ENCODE data around the gene CLDND2.
A peak's percentile ranks its signal among the peaks of the same experiment; 100 is the strongest.
"Not testable (repeated sequence)": the region's sequence is repeated elsewhere in the genome, so short reads cannot be mapped to it uniquely, and the experiment has no call there.

CLDND2 gene, protein sequence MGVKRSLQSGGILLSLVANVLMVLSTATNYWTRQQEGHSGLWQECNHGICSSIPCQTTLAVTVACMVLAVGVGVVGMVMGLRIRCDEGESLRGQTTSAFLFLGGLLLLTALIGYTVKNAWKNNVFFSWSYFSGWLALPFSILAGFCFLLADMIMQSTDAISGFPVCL

DNA sequence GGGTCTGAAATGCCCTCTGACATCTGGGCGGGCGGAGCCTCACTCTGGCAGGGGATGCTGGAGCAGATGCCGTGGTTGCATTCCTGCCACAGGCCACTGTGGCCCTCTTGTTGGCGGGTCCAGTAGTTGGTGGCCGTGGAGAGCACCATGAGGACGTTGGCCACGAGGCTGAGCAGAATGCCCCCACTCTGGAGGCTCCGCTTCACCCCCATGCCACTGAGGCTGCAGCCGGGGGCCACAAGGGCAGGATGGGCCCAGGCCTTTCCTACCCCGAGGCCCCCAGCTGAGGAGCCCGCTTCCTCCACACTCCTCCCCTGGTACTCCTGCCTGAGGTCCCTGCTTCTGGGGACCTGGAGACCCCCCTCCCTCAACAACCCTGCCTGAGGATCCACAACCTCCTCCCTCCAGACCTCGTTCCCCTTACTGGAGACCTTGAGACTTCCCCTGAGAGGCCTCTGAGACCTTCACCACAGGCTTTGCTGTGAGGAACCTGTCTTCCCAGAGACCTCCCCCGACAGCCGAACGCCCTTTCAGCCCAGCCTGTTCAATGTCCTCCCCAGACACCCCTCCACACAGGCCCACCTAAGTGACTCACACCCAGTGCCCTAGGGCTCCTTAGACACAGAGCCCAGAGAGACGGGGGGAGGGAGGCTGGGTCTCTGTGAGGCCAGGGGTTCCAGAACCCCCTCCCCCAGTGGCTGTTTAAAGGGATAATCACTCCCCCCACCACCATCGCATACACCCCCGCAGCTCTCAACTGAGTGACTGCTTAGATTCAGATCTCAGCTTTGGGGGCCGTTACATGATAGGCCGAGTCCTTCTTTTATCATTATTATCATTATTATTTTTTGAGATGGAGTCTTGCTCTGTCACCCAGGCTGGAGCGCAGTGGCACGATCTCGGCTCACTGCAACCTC, at the start of gene CLDND2:
Gene CLDND2, minus strand, starts transcription at position 638 of the 917 bp plus-strand sequence. Its CDS starts 426 bp downstream, at position 212.
- no peak for DNase-seq (ENCODE audit: low read depth in 2 of 2)

DNA sequence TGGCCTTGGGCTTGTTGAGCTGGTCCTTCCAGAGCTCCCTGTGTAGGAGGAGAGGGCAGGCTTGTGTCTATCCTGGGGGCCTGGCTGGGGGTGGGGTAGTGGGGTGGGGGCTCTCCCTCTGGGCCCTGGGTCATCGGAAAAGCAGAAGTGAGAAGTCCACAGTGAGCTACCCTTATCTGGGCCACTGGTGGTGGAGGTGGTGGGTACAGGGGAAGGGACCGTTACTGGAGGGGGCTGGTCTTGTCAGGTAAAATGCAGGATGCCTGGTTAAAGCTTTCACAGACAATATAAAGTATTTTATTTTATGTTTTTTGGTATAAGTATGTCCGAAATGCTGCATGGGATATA, 49.0 kb upstream of the CLDND2 start:
- DNase-seq (ENCODE audit: low read depth in 2 of 2): no peak

DNA sequence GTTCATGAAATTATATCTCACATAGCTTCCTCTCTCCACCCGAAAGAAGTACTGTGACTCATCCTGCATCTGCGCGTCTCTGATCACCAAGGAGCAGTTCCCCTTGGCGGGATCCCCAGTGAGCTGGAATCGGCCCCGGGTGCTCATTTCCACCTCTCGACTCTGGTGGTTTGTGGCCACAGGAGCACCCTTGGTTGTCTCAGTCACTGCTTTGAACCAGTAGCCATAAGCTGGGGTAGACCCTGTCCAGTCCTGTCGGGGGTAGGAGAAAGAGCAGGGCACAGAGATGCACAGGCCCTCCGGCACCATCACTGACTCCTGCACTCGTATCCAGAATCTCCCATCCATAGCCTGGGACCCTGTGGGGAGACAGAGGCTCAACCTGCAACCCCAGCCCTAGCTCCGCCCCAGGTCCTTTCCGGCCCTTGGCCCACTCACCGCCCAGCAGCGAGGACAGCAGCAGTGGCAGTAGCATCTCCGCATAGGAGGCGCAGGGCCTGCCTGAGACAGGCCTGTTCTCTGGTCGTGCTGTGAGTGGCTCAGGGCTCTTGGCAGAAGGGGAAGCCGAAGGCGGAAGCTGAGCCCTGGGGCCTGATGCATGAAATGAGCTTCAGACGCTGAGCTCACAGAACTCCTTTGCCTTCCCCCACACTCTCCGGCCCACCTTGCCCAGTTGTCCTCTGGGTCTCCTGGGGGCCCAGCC, 48.5 kb upstream of the CLDND2 start, which contains the start of gene SIGLEC10:
Gene SIGLEC10, minus strand, starts transcription at position 536 of the 703 bp plus-strand sequence. Its CDS starts 61 bp downstream, at position 475.
- no peak for DNase-seq (ENCODE audit: low read depth in 2 of 2)

DNA sequence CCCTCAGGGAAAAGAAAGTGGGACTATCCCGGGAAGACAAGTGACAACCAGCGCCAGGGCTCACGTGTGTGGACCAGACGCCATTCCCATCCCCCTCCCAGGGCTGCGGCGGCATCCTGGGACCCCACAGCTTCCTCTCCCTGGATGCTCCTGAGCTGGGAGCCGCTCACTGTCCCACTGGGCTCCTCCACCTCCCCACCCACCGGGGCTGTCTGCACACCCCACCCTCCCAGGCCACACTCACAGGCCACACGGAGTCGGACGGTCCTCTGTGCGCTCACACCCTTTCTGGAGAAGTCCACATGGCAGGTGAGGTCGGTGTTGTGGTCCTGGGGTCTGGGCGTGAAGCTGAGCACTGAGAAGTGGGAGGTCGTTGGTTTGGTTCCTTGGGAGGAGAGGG, 47.6 kb upstream of the CLDND2 start:
- DNase-seq (ENCODE audit: low read depth in 2 of 2): not testable (repeated sequence)

DNA sequence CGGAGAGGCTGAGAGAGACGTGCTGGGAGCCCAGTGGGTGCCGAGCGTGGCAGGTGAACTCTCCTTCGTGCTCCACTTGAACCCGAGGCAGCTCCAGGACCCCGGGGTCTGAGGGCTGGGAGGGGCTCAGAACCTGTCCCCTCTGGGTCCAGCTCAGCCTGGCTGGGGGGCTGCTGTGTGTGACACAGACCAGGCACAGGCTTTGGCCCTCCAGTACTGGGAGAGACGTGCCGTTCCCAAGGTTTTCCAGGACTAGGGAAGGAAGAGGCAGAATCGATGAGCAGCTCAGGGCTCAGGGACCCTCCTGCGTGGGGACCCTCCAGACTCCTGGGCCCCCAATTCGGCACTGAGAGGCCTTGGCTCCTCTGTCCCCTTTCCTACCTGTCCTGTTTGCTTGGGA, 46.4 kb upstream of the CLDND2 start:
- no peak for DNase-seq (ENCODE audit: low read depth in 2 of 2)

DNA sequence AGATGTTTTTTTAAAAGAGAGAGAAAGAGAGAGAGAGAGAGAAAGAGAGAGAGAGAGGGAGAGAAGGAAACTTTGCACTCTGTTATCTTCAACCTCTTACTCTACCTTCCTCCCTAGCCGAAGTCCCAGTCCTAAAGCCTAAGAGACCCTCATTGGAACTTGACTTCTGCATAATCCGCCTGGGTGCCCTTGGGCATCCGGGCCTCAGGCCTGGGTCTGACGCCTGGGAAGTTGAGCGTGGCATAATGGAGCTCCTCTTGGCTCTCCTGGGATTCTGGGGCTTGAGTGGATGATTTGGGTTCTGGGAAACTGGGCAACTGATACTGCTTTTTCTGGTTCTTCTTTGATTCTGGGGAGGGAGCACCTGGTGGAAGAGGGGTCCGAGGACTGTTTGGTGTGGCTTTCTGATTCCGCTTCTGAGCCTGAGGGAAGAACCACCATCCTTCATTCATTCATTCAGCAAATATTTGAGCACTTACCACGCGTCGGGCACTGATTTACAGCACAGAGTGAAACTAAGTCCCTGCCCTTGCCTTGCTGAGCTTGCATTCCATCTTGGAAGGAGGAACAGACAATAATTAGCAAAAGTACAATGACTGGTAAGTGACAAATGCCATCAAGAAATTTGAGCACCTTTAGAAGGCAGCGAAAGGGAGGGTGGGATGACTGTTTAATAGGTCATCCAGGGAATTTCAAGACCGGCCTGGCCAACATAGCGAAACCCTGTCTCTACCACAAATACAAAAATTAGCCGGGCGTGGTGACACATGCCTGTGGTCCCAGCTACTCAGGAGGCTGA, 42.3 kb upstream of the CLDND2 start:
- DNase-seq (ENCODE audit: low read depth in 2 of 2): no peak

DNA sequence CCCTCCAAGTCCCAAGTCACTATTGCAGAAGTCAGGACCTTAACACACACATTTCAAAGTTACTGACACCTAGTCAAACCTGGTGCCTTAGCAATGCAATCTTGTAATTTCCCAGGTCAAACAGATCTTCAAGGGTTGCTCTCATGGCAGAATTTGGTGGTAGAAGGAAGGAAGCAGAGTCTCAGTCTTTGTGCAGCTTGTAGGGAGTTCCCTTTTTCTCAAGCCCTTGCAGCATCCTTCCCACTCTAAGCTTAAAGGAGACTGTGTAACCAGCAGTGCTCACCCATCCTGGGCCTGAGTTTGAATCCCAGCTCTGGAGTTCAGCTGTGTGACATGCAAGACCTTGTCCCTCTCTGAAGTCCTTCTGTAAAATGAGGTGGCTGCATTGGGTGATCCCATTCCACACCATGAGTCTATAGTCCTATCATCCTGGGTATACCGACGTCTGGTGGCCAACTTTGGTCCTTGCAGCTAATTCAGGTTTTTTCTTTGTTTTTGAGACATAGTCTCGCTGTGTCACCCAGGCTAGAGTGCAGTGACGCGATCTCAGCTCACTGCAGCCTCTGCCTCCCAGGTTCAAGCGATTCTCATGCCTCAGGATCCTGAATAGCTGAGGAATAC, 38.8 kb upstream of the CLDND2 start:
- no peak for DNase-seq (ENCODE audit: low read depth in 2 of 2)

DNA sequence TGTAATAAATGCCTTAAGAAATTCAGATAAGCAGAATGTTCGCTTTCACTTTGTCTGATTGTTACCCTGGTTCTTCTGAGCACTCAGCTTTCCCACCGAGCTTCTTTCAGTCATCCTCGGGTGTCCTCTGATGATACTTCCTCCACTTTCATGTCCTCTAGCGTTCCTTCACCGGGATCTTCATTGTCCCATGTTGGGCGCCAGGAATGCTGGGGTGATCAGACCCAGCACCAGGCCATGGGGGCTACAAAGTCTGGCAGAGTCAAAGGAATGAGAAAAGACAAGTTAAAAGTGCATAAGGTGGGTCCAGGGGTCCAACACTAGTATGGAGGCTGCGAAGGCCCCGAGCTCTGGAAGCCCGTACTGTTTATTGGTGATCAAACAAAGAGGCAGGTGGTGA, 33.3 kb upstream of the CLDND2 start:
- DNase-seq (ENCODE audit: low read depth in 2 of 2): no peak

DNA sequence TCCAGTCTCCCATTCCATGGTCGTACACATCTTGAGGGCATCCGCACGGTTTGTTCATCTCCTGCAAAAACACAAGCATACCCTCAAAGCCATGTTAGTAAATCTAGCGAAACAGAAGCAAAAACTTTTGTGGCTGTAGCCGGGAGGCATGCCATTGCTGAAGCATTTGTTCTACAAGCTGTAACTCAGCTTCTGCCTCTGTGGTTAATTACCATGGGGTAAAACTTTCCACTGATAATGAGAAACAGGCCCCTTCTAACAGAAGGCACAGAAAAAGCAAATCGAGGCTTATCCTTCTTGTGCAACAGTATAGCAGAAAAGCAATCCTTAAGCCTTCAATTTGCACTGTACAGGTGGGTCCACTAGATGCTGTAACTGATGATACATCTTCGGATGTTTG, 31.1 kb upstream of the CLDND2 start:
- not testable (repeated sequence) for DNase-seq (ENCODE audit: low read depth in 2 of 2)

DNA sequence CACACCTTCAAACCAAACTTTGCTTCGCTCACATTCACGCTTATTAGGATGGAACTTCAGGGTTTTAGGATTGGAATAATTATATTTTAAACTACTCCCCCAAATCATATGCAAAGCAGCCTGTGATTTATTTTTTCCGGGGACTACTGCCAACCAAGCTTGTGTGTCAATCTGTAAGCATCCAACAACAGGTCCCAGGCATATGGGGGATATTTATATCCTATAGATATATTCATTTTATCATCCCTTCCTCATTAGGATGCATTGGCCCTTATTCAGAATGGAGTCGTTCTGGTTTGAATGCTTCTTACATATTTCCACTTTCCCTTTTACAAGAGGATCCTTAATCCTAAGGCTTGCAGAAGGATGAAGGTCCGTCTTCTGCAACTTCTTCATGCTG, 30.4 kb upstream of the CLDND2 start:
- no peak for DNase-seq (ENCODE audit: low read depth in 2 of 2)

DNA sequence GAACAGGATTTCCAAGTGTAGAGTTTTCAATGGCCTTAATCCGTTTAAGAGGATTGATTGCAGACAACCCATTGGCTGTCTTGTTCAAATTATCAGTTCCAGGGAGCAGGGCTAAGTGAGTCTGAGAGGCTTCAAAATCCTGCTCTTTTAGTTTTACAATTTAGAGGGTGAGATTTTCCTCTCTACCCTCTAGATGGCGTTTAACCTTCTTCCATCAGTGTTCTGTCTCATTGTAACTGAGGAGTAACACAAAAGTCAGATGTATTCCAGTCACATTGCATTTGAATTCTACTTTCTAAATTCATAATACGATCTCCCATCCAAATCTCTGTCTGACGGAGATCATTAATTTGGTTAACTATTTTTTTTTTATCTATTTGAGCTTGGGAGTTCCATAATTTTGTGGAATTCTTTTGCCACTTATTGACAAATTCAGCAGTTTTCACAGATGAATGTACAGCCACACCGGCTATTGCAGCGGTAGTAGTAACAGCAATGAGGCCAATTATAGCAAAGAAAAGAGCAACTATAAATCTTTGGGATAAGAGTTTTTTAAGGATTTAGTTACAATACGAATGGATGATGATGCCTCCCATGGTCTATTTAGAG, 29.4 kb upstream of the CLDND2 start:
- no peak for DNase-seq (ENCODE audit: low read depth in 2 of 2)

DNA sequence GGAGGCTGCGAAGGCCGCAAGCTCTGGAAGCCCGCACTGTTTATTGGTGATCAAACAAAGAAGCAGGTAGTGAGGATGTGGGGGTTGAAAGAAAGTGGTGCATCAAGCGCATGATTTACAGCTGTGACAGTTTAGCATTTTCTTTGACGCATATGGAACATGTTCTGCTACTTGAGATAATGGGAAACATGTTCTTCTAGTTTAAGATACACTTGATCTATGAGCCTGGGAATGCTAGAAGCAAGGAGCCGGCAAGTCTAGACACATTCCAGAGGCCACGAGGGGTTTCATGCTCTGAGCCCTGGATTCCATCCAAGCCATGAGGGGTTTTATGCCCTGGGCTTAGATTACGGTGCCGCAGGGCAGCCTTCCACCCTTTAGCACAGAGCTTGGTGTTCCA, 28.6 kb upstream of the CLDND2 start:
- not testable (repeated sequence) for DNase-seq (ENCODE audit: low read depth in 2 of 2)

DNA sequence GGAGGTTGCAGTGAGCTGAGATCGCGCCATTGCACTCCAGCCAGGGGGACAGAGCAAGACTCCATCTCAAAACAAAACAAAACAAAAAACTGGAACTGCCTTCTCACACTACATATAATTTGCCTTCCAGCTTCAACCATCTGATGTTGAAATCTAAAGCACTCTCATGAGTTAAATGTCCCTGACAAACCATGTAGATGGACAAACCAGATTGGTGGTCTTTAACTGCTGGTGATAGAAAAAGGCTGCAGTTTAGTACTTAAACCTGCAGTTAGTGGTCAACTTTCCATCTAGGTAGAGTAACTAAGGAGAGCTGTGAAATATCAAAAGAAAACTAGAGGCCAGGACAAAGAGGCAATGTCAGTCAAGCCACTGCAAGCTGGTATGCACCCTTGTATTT, 27.4 kb upstream of the CLDND2 start:
- no peak for DNase-seq (ENCODE audit: low read depth in 2 of 2)

DNA sequence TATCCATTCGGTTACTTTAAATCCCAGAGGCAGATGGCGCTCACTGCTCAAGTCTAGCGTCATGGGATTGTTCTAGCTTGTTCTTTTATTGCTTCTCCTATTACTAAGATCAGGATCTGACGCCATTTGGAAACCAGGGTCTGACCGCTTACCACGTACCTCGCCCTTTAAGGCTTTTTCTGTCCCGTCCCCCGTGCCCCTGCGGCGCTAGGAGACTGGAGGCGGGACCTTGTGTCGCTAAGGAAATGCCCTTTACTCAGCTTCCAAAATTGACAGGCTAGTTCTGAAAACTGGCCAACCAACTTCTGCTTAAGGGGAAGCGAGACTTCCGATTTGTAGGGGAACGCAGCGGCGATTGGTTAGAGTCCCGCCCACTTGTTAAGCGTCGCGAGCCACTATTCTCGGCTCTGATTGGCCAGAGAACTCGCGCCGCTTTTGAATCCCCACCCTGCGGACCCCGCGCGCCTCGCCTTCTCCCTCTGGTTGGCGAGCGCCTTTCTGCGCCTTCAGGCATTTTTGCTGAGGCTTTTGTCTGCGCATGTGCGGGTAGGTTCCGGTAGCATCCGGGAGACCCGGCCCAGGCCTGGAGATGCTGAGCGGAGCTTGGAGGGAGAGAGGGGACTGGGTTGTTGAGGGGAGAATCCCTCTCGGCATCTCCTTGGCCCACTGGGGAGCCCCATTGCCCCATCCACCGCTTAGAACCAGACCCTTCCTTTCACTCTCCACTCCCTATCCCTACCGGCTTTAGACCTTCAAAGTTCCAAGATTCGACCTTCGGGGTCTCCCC, 25.4 kb upstream of the CLDND2 start:
- peak; percentile 70 to 83 for DNase-seq (ENCODE audit: low read depth in 2 of 2)

DNA sequence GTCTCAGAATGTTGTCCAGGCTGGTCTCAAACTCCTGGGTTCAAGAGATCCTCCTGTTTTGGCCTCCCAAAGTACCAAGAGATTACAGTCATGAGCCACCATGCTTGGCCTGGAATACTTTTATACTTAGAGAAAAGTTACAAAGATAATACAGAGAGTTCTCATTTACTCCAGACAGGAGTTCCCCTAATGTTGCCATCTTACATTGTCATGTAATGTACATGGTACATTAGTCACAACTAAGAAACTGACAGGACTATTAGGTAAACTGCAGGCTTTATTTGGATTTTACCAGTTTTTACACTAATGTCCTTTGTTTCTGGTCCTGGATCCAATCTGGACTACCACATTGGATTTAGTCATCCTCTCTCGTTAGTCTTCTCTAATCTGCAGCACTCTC, 23.9 kb upstream of the CLDND2 start:
- DNase-seq (ENCODE audit: low read depth in 2 of 2): no peak

DNA sequence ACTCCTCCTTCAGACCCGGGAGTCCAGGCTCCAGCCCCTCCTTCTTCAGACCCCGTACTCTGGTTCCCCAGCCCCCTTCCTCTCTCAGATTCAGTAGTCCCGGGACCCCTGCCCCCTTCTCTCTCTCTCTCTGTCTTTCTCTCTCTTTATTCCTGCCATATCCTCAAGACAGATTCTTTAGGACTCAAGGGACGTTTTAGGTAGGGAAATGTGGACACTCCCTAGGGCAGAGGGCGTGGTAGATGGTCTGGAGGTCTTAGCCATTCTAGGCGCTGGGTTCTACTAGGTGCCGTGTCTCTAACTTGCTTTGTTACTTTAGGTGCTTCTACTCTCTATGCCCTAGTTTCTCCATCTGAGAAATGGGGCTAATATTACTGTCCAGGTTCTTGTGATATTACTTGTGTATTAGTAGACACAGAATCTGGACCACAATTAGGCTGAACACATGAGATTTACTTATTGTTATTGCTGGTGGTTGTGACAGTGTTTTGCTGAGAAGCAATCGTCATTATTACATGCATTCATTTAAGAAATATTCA, 22.3 kb upstream of the CLDND2 start:
- DNase-seq (ENCODE audit: low read depth in 2 of 2): no peak

DNA sequence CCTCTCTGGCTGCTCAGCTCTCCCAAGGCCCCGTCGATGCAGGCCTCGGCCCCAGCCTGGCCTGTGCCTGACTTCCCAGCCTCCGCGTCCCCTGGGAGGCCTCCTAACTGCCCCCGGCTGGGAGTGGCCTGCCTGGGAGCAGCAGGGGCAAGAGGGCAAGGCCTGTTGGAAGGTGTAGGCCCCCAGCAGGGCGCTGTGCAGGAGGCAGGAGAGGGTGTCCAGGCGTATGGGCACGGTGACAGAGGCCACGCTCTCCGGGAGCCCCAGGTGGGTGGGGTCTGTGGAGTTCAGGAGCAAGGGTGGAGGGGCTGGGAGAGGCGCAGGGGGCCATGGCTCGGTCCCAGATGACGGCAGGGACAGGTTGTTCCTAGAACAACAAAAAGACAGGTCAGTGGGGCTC, 20.3 kb upstream of the CLDND2 start:
- no peak for DNase-seq (ENCODE audit: low read depth in 2 of 2)

DNA sequence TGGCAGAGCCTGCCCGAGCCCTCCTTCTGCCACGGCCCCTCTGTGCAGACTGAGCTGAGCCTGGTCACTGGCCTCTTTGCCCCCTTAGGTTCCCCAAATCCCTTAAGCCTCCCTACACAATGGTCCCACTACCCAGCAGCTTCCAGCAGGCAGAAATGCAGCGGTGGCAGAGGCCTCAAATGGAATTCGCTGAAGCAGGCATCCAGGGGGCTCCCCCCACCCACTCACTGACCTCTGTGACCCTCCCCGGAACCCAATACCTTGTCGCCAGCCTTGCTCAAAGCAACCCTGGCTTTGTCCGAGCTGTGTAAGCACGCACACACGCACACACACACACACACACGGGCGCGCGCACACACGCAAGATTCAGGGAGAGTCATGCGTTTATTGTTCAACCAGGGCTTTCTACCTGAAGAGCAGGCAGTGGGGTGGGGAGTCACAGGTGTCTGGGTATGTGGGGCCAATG, 19.2 kb upstream of the CLDND2 start, which contains the start of gene LIM2:
Gene LIM2, minus strand, starts transcription at position 51 of the 466 bp plus-strand sequence. CDS start 531 bp downstream, outside the sequence.
- no peak for DNase-seq (ENCODE audit: low read depth in 2 of 2)

DNA sequence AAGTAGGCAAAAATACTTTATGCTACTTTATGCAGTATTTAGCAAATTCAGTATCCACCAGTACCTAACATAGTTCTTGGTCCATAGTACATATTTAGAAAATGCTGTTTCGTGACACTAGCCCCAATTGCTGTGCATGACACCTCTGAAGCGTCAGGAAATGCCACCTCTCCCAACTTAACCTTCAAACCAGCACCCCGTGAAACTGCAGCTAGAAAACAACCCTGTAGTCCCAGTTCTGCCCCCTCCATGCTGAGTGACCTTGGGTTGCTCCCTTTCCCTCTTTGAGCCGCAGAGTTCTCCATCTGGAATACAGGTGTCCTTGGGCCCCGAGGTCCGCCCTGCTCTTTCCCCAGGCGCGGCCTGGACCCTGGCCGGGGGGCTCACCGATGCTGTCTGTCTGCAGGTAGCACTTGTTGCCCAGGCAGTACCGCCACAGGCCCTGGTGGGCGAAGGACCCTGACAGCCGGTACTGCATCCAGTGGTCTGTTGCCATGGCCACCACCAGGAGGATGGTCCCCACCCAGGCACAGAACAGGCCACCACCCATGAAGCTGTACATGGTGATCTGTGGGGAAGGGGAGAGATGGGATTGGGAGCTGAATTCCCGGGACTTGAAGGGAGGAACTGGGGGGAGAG, 18.2 kb upstream of the CLDND2 start:
- no peak for DNase-seq (ENCODE audit: low read depth in 2 of 2)

Measured in activated CD8-positive, alpha-beta memory T cell treated with anti-CD3 and anti-CD28 coated beads for 4 hours (primary cell).